ENCODE measurements around the gene TIGD1. TPM values are rescaled to one million over a fixed set of nuclear protein-coding genes. Genes with fewer than 3 reads are reported as not detected.
"Not testable (repeated sequence)": the region's sequence is repeated elsewhere in the genome, so short reads cannot be mapped to it uniquely, and the experiment has no call there.

Gene TIGD1
- polyA plus RNA-seq, 1 donor = 6.7 TPM

DNA sequence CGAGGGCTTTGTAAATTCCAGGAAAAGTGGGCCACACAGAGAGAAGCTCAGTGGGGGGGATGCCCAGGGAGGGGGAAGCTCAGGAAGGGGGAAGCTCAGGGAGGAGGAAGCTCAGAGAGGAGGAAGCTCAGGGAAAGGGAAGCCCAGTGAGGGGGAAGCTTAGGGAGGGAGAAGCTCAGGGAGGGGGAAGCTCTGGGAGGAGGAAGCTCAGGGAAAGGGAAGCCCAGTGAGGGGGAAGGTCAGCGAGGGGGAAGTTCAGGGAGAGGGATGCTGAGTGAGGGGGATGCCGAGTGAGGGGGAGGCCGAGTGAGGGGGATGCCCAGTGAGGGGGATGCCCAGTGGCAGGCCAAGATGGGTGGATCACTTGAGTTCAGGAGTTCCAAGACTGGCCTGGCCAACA is 11.7 kb downstream of the TIGD1 start:
- no peak for DNase-seq

DNA sequence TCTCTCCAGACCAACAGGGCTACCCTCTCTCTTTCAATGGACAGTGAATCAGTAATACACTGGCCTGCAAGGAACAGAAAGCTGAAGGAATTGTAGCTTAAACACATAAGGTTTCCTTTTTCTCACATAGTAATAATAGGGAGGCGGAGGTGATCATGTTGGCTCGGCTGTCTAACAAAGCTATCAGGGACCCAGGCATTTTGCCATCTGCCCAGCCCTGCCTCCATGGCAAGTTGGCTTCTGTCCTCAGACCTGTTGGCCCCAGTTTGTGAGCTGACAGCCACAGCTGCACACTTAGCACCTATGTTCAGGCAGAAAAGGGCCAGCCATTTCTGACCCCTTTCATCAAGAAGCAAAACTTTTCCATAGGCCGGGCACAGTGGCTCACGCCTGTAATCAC is 12.9 kb downstream of the TIGD1 start:
- DNase-seq = no peak

DNA sequence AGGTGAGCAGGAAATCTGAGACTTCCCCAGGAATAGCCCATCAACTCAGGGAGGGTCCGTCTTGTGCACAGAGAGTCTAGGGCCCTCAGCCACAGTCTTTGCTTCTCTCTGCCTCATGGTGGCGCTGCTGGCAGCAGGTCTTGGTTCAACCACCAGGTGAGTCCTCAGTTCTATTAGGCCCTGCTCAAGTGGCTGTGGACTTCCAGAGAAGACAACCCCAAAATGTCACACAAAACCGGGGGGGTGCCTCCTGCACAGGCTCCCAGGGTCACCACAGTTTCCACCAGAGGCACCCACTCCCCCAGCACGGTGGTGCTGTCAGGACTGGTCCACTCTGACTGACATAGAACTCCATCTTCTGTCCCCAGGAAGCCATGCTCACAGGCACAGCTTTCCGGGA is 13.3 kb downstream of the TIGD1 start:
- DNase-seq = no peak

DNA sequence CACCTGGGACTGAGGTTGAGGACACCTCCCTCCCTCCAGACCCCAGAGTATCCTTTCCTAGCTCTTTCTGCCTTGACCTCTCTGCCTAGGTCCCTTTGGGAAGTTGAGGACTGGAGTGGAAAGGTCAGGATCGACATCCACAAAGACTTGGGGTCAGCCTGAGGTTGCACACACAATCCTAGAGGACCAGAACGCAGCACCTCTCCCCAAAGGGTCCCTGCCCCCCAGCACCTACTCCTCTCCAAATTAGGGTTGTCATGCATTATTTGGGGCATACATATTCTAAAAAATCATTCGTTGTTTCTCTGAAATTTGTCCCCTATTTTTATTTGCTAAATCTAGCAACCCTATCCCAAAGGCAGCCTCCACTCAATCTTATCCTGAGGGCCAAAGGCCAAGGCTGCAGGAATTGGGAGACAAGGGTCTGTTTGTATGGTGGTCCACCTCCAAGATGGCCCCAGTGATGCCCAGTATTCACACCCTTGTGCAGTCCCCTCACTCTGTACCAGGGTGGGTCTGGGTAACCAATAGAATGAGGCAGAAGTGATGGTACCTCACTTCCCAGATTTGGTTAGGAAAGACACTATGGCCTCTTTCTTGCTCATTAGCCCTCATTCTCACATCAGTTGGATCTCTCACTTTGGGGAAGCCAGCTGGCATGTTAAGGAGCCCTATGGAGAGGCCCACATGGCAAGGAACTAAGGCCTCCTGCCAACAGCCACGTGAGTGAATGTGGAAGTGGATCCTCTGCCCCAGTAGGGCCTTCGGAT is 14.4 kb downstream of the TIGD1 start:
- no peak for DNase-seq

DNA sequence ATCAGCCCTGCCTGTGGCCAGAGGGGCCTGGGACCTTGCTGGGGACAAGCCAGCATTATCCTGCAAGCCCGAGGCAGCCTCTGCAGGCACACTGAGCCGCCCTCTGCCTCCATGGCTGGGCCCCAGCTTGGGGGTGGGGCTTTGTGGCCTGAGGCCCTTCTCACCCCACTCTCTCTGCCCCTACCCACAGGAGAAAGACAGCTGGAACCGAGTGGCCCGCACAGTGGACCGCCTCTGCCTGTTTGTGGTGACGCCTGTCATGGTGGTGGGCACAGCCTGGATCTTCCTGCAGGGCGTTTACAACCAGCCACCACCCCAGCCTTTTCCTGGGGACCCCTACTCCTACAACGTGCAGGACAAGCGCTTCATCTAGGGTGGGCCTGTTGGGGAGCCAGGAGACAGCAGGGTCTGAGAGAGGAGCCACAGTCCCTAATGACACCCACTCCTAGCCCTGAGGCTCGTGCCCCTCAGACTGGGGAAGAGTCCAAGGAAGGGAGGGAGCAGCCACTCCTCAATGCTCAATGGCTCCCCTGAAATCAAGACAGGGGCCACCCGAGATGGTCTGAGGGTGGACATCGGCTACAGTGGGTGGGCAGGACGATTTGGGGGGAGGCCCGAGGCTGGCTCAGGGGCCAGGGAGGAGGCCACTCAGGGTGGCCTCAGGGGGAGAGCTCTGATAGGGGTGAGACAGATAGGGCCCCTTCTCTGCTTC is 15.3 kb downstream of the TIGD1 start:
- DNase-seq = no peak

DNA sequence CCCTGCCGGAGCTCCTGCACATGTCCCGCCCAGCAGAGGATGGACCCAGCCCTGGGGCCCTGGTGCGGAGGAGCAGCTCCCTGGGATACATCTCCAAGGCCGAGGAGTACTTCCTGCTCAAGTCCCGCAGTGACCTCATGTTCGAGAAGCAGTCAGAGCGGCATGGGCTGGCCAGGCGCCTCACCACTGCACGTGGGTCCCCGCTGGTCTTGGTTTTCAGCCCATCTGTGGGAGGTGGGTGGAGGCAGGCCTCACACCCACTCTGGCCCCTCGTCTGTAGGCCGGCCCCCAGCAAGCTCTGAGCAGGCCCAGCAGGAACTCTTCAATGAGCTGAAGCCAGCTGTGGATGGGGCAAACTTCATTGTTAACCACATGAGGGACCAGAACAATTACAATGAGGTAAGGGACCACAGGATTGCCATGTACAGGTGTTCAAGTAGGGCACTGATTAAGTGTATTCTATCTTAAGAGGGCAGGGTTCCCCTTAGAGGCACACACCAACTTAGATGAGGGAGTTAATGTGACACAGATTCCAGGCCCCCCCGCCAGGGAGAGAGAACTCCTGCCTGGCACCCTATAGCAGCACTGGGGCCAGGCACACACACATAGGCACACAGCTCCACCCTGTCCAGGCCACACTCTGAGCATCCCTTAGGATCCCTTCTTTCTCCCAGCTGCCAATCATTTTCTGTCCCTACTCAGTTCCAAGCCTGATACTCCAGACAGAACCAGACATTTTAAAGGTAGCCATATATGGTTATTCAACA is 16.2 kb downstream of the TIGD1 start:
- no peak for DNase-seq

DNA sequence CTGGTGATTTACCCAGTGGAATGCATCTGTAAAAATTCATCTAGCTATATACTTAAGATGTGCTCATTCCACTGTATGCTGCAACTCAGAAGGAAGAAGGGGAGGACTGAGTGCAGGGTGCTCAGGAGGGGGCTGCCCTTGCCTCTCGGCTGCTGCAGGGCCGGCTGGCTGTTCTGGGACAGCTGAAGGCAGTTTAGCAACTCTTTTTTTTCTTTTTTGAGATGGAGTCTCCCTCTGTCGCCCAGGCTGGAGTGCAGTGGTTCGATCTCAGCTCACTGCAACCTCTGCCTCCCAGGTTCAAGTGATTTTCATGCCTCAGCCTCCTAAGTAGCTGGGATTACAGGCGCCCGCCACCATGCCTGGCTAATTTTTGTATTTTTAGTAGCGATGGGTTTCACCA is 17.5 kb downstream of the TIGD1 start:
- not testable (repeated sequence) for DNase-seq

DNA sequence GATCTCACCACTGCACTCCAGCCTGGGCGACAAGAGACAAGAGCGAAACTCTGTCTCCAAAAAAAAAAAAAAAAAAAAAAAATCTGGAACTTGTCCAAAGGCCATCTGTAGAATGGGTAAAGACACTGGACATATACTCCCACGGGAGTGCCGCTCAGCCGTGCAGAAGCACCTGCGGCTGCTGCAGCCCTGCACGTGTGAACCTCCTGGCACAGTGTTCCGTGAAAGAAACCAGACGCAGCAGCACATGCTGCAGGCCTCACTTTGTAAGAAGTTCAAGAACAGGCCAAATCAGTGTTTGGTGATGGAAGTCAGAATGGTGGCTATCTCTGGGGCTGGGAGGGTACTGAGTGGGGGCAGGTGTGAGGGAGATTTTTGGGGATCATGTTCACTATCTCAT is 17.9 kb downstream of the TIGD1 start:
- DNase-seq = no peak

DNA sequence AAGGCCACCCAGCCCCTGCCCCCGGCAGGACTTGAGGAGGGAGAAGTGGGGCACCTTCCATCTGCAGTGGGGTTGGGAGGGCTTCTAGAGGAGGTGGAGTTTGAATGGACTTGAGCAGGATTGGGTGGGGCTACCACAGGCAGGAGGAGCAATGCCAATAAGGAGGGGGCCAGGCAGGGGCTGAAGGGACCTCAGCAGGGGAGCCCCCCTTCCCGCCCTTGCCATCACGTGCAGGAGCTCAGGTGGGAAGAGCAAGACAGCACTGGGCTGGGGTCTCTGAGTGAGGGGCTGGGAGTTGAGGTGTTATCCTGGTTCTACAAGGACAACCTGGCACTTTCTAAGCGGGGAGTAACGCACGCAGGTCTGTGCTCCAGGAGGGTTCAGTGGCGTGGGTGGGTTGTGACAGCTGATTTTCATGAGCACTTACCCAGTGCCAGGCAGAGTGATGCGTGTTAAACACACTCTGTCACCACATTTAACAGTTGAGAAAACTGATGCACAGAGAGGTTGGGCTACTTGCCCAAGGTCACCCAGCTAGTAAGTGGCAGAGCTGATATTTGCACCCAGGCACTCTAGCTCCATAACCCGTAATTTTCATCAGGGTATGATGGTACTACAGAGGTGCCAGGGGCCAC is 19.6 kb downstream of the TIGD1 start:
- DNase-seq = no peak

DNA sequence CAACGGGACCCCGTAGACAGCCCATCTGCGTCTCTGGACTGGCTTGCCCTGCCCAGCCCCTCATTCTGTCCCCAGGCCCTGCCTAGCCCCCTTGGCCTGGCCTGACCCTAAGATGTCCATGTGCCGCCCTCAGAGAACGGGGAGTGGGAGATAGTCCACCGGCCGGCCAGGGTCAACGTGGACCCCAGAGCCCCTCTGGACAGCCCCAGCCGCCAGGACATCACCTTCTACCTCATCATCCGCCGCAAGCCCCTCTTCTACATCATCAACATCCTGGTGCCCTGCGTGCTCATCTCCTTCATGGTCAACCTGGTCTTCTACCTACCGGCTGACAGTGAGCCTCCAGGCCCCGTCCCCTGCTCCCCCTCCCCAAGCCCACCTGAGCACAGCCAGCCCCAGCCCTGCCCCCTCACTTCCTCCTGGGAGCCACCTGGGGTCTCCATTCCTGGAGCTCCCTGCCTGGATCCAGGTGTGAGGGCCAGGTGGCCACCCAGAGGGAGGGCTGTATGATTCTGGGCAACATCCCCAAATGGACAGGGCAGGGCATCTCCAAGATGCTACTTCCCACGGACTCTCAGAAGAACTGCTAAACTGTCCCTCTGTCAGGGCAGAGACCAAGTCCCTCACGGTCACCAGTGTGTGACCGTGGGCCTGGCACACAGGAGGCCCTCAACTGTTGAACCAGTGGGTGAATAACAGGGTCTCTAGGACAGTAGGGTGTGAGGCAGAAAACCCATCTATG is 20.4 kb downstream of the TIGD1 start:
- DNase-seq = no peak

DNA sequence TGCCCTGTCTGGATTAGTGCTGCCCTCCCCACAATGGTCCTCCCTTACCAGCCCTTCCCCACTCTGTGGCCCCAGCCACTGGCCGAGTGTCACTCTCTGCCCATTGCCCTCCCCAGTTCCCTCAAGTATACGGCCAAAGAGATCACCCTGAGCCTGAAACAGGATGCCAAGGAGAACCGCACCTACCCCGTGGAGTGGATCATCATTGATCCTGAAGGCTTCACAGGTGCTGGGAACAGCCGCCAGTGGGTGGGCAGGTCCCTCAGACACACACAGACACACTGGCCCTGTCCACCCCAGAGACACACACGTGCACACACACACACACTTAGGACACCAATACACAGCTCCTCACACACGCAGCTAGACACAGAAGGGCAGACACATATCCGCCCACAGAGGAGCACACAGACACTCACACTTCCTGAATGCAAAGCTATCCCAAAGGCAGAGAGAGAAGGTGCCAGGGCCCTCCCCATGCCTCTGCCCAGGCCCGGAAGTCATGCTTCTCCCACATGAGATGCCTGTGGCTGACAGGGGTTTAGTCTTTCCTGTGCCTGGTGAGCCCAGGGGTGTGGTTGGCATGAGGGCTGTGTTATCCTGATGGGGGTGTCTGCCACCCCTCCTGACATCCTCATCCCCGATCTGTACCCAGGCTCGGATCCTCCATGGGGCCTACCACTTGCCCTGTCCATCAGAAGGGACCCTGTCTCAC is 21.5 kb downstream of the TIGD1 start:
- no peak for DNase-seq

DNA sequence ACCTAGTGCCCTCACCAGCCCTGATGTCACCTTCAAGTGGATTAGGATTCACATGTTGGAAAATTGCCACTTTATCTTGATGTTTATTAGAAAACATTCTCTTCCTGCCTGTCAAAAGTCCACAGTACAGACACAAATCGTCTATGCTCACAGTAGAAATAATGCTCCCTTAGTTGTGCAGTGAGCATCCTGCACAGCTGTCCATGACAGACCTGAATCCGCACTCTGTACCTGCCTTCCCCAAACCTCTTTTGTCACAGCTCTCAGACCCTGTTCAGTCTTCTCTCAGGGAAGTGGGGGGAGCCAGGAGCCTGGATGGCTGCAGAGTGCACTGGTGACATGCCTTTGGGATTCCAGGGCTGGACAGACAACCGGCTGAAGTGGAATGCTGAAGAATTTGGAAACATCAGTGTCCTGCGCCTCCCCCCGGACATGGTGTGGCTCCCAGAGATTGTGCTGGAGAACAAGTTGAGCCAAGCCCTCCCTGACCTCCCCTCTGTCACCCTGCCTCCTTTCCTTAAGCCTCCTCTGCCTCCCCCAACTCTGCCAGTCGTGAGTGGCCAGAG is 22.4 kb downstream of the TIGD1 start:
- DNase-seq = no peak

DNA sequence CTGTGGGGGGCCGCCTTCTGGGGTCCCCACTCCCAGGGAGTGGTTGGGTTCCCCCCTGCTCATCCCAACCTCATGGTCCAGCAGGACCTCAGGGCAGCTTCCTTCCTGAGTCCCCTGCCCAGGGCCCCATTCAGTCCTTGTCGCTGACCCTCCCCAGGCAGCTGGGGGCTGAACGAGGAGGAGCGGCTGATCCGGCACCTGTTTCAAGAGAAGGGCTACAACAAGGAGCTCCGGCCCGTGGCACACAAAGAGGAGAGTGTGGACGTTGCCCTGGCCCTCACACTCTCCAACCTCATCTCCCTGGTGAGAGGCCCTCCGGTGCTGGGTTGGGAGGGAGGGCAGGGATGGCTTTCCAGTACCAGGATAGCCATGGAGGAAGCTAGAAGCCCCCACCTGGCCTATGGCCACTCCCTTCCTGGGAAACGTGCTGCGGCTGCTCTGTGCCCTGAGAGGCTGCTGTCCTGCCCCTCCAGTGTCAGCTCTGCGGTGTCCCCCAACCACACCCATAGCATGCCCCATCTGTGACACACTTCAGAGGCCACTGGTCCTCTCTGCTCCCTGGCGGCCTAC is 23.9 kb downstream of the TIGD1 start:
- no peak for DNase-seq

DNA sequence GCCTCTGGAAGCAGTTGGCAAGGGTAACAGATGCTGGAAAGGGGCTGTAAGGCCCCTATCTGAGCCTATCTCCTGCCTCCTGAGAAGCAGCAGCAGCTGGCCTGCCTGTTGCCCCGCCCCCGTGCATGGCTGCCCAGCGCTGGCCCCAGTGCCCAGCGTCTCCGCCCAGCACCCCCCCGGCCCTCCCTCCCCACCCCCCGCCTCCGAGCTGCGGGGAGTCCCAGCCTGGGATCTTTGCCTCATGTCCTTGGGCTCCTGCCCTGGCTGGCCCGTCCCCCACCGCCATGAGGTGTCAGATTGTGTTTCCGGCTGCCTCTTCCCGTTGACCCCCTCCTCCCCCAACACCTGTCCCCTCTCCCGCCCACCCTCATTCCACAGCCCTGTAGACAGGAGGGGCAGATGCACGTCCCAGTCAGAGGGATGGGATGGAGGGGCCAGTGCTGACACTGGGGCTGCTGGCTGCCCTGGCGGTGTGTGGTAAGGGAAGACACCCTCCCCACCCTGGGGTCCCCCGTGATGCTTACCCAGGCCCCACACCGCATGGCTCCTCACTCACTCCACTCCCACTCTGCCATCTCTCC is 24.5 kb downstream of the TIGD1 start, which contains the start of gene CHRND:
Gene CHRND, plus strand, starts transcription at position 370 of the 581 bp plus-strand sequence. Its CDS starts 56 bp downstream, at position 426.
- DNase-seq = peak; percentile 69

DNA sequence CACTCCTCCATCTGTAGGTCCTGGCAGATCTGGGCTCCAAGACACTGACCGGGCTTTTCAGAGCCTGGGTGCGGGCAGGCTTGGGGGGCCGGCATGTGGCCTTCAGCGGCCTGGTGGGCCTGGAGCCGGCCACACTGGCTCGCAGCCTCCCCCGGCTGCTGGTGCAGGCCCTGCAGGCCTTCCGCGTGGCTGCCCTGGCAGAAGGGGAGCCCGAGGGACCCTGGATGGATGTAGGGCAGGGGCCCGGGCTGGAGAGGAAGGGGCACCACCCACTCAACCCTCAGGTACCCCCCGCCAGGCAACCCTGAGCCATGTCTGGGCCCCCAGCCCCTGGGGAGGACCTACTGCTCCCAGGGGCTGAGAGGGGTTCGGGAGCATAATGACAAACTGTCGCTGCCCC is 25.2 kb downstream of the TIGD1 start:
- no peak for DNase-seq

DNA sequence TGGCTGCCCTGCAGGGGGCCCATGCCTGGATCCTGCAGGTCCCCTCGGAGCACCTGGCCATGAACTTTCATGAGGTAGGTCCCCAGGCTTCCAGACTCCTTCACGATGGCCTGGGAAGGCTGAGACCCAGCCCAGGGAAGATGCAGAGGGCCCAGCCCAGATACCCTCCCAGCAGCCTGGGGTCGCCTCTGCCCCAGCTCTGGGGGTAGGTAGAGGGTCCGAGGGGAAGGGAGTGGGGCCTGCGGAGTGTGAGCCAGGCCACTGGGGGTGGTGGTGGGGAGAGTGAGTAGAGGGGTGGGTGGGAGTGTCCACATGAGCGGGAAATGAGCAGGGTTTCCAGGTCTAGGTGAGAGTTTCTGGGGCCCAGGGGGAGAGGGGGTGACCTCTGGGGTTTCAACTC is 25.6 kb downstream of the TIGD1 start:
- no peak for DNase-seq

DNA sequence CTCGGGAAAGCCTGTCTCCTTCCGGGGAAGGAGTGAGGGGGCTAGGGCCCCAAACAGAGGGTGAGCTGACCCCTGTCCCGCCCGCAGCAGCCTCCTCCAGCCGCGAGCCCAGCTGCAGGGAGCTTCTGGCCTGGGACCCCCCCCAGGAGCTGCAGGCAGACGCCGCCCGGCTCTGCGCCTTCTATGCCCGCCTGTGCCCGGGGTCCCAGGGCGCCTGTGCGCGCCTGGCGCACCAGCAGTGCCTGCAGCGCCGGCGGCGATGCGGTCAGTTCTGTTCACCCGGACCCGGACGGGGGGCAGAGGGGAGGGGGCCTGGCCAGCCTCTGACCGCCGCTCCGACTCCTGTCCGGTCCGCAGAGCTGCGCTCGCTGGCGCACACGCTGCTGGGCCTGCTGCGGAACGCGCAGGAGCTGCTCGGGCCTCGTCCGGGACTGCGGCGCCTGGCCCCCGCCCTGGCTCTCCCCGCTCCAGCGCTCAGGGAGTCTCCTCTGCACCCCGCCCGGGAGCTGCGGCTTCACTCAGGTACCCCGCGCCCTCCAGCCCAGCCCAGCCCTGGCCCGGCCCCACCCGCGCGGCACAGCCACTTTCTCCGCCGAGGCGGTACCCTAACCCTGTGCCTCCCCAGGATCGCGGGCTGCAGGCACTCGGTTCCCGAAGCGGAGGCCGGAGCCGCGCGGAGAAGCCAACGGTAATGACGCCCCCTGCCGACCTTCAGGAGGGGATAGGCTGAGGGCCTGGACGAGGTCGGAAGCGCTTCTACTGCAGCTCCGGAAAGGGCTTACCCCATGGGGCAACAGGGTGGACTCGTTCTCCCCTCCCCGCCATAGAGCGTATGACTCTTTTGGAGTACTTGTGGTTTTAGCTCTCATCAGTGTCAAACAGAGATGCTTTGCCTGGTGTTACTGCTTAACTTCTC is 26.4 kb downstream of the TIGD1 start:
- DNase-seq = peak; percentile 54

DNA sequence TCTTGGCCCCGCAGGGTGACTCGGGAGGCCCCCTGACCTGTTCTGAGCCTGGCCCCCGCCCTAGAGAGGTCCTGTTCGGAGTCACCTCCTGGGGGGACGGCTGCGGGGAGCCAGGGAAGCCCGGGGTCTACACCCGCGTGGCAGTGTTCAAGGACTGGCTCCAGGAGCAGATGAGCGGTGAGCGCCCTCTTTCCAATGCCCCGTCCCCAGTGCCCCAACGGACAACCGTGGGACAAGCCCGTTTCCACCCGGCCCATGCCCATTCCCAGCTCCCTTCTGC is 27.0 kb downstream of the TIGD1 start:
- DNase-seq = no peak

DNA sequence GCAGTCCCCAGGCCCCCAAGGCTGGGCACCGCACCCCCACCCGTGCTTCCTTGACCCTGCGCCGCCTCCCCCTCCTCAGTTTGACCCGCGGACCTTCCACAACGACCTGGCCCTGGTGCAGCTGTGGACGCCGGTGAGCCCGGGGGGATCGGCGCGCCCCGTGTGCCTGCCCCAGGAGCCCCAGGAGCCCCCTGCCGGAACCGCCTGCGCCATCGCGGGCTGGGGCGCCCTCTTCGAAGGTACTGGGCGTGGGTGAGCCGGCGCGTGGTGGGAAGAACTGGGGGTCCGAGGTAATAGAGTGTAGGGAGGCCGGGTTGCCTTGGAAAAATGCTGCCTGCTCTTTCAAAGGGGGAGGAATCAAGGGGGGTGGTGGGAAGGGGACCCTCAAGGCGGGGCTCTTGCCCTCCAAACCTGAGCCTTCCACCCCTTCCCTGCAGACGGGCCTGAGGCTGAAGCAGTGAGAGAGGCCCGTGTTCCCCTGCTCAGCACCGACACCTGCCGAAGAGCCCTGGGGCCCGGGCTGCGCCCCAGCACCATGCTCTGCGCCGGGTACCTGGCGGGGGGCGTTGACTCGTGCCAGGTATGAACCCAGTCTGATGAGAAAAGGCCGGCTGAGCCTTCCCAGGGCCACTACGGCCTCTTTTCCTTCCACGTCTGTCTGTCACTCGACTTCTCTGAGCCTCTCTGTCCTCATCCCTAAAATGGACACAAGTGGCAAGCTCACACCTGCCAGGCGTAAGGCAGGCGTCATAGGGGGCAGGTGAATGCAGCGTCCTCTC is 27.5 kb downstream of the TIGD1 start:
- no peak for DNase-seq
